Endothelial cell of umbilical vein (primary cell): ENCODE data around the gene UNC5C. TPM values are rescaled to one million over a fixed set of nuclear protein-coding genes. Genes with fewer than 3 reads are reported as not detected.
"Not testable (repeated sequence)": the region's sequence is repeated elsewhere in the genome, so short reads cannot be mapped to it uniquely, and the experiment has no call there.

Experiments used
- BruUV-seq: library from RNA; stranded (reverse); fragments of 400-500 nt; replicated peaks from 2 replicates; lab custom pipeline; 2021; lab: Mats Ljungman, UMichigan
- CTCF ChIA-PET: fragments of 300-600, 350-600 bp; sonication (Branson Sonifier 250); formaldehyde crosslinking; loops from one replicate; lab custom pipeline; 2021; ENCODE audit warnings: antibody characterized with exemption, inconsistent platforms; lab: Charles Lee
- POLR2A ChIA-PET: fragments of 300-600, 350-600 bp; sonication (Branson Sonifier 250); formaldehyde crosslinking; loops from one replicate; lab custom pipeline; 2021; ENCODE audit warnings: antibody characterized with exemption, inconsistent platforms; lab: Charles Lee
- DNase-seq: peaks from one replicate; pipeline ENCODE4 v3.0.0-alpha.2; 2011; ENCODE audit warnings: low read depth, low spot score
- FAIRE-seq: peaks from 2 replicates; lab custom pipeline; 2011; peaks lifted over from hg19 to GRCh38; lab: Jason Lieb, UNC
- H2AFZ ChIP-seq: 2 replicates; pipeline ENCODE4 v1.6.0; 2012; ENCODE audit warnings: low read depth, low read length, control low read depth, inconsistent platforms
- H3K27ac ChIP-seq: 2 replicates; pipeline ENCODE4 v1.5.1; 2011; ENCODE audit warnings: low read depth, mild to moderate bottlenecking, control low read depth, low read length, moderate library complexity; ENCODE audit not compliant: insufficient read depth
- H3K27me3 ChIP-seq, 2 experiments: 2 replicates each; pipeline versions ENCODE4 v1.6.0 to v1.6.1; 2011; ENCODE audit warnings: low read length in 2 of 2, mixed read lengths in 1 of 2; ENCODE audit not compliant: control insufficient read depth in 2 of 2, insufficient read depth in 2 of 2
- H3K36me3 ChIP-seq, 2 experiments: 2 replicates in 1 of 2; 3 replicates in 1 of 2; pipeline ENCODE4 v1.5.1; 2011; ENCODE audit warnings: low read length in 2 of 2, mild to moderate bottlenecking in 1 of 2, moderate library complexity in 1 of 2; ENCODE audit not compliant: control insufficient read depth in 2 of 2, insufficient read depth in 2 of 2; ENCODE audit errors: extremely low read depth in 1 of 2
- H3K4me1 ChIP-seq: 3 replicates; pipeline ENCODE4 v1.5.1; 2011; ENCODE audit warnings: mild to moderate bottlenecking, low read length; ENCODE audit not compliant: control insufficient read depth, insufficient read depth; ENCODE audit errors: extremely low read depth
- H3K4me2 ChIP-seq: 2 replicates; pipeline ENCODE4 v1.6.1; 2011; ENCODE audit warnings: low read length, control low read depth, mixed read lengths; ENCODE audit not compliant: insufficient read depth
- H3K4me3 ChIP-seq, 3 experiments: fragments of 200-600 bp in 1 of 3; sonication (generic), shearing (Covaris generic) in 1 of 3; replicated peaks in 1 of 3; 2 replicates each; pipeline ENCODE4 v1.5.1; 2011 to 2016; ENCODE audit warnings: control low read depth in 3 of 3, low read length in 3 of 3, mild to moderate bottlenecking in 2 of 3, inconsistent platforms in 1 of 3, low read depth in 1 of 3, moderate library complexity in 1 of 3; ENCODE audit not compliant: insufficient read depth in 1 of 3
- H3K79me2 ChIP-seq: 2 replicates; pipeline ENCODE4 v1.6.0; 2012; ENCODE audit warnings: low read length, inconsistent platforms; ENCODE audit not compliant: control insufficient read depth, insufficient read depth
- H3K9ac ChIP-seq: replicated peaks from 2 replicates; pipeline ENCODE3; 2011; ENCODE audit warnings: low read length, control low read depth; ENCODE audit not compliant: insufficient read depth; ENCODE audit errors: extremely low read depth
- H3K9me1 ChIP-seq: replicated peaks from 3 replicates; pipeline ENCODE4 v1.6.0; 2011; ENCODE audit warnings: mild to moderate bottlenecking, low read length; ENCODE audit not compliant: control insufficient read depth, insufficient read depth; ENCODE audit errors: extremely low read depth
- H3K9me3 ChIP-seq: replicated peaks from 2 replicates; pipeline ENCODE4 v1.5.1; 2012; ENCODE audit warnings: low read length, inconsistent platforms; ENCODE audit not compliant: control insufficient read depth, insufficient read depth
- H4K20me1 ChIP-seq: replicated peaks from 2 replicates; pipeline ENCODE3; 2011; ENCODE audit warnings: mild to moderate bottlenecking, low read length; ENCODE audit not compliant: control insufficient read depth, insufficient read depth; ENCODE audit errors: extremely low read depth
- EZH2 ChIP-seq: IDR thresholded peaks from 2 replicates; pipeline ENCODE4 v1.6.1; 2012; ENCODE audit warnings: borderline replicate concordance, low read depth, mild to moderate bottlenecking, moderate library complexity, low read length, inconsistent platforms; ENCODE audit not compliant: severe bottlenecking
- FOS ChIP-seq: IDR thresholded peaks from 2 replicates; pipeline ENCODE4 v1.6.1; 2011; ENCODE audit warnings: mild to moderate bottlenecking, low read length, moderate library complexity, borderline replicate concordance; ENCODE audit not compliant: insufficient read depth
- GATA2 ChIP-seq: IDR thresholded peaks from 2 replicates; pipeline ENCODE4 v1.7.0; 2011; ENCODE audit warnings: low read depth, mild to moderate bottlenecking, moderate library complexity, mixed read lengths, low read length; ENCODE audit not compliant: insufficient read length, insufficient read depth
- JUN ChIP-seq: IDR thresholded peaks from 2 replicates; pipeline ENCODE4 v1.6.1; 2011; ENCODE audit warnings: borderline replicate concordance, low read depth; ENCODE audit not compliant: insufficient read length, insufficient read depth
- MYC ChIP-seq: IDR thresholded peaks from one replicate; pipeline ENCODE4 v1.6.1; 2011; ENCODE audit warnings: mild to moderate bottlenecking, low read depth, low read length
- dilution Hi-C: fragments of 300-500 bp; cut with MboI; formaldehyde crosslinking; loops from one replicate; pipeline ENCODE4 v1.15.0; 2019; ENCODE audit warnings: low sequenced_read_pairs; ENCODE audit not compliant: extremely low pct_ligation_motif_present
- intact Hi-C: fragments of 100-400 bp; cut with micrococcal nuclease; formaldehyde crosslinking; loops from one replicate; pipeline ENCODE4 v1.10.0; 2022
- polyA plus RNA-seq, 4 experiments: library from polyadenylated mRNA; depleted of rRNA in 3 of 4; stranded (reverse) in 3 of 4; unstranded in 1 of 4; fragments of >200 nt; gene quantifications; 2 replicates each; pipeline versions ENCODE4 v1.2.1 to v1.2.3, GENCODE V29; 2011 to 2012; ENCODE audit warnings: missing spikeins in 1 of 4
- total RNA-seq: library from RNA; stranded (reverse); gene quantifications from 2 replicates; pipeline ENCODE4 v1.2.3, GENCODE V29; 2021
- TF ChIP-seq, protein P1 (sequence below): IDR thresholded peaks from 2 replicates; pipeline ENCODE4 v1.6.1; 2011; ENCODE audit not compliant: insufficient read depth, insufficient read length

UNC5C gene
- total and polyA plus RNA-seq, 2 donors (not counting 3 experiments of a cell fraction or from before 2014, with no cell fraction given): 0.44 to 0.53 TPM

DNA sequence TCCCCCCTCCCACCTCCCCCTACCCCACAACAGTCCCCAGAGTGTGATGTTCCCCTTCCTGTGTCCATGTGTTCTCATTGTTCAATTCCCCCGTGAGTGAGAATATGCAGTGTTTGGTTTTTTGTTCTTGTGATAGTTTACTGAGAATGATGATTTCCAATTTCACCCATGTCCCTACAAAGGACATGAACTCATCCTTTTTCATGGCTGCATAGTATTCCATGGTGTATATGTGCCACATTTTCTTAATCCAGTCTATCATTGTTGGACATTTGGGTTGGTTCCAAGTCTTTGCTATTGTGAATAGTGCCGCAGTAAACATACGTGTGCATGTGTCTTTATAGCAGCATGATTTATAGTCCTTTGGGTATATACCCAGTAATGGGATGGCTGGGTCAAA is 377.4 kb downstream of the UNC5C start:
- BruUV-seq, H3K4me1 ChIP-seq, H3K79me2 ChIP-seq, H4K20me1 ChIP-seq, H3K27me3 ChIP-seq, H3K9me1 ChIP-seq, H3K9me3 ChIP-seq, H3K4me3 ChIP-seq, H3K36me3 ChIP-seq, intact Hi-C loops, POLR2A ChIA-PET, dilution Hi-C loops, H3K4me2 ChIP-seq, H3K9ac ChIP-seq, H3K27ac ChIP-seq, FAIRE-seq, H2AFZ ChIP-seq, CTCF ChIA-PET, DNase-seq: not testable (repeated sequence)

DNA sequence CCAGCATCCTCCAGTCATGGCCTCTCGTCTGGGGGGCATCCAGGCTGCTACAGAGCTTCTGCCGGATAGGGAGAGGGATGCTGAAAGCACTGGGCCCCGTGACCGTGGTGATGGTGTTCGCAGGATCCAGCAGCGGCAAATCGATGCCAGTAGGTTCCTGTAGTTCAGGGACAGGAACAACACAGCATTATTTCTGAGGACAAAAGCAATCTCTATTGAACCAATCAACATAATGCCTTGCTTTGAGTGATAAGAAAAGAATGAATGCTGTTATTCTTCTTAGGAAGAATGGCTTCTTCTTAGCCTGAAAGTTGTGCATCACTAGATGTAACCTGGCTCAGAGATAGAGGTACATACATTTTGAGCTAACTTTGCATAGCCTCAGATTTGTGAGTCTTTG is 378.6 kb downstream of the UNC5C start:
- H3K27me3 ChIP-seq: no peaks in the 10 kb centered on the region
- ChIA-PET CTCF (interaction anchor here (1.2 to 1.4 kb wide), 3 partner anchors 10 to 1178 kb away, joined by 3 to 8 read pairs (median 4); no protein-coding TSS in a partner anchor), POLR2A (no interaction called here)
- DNase-seq (no peak), FAIRE-seq (no peak)
- no peaks in the 10 kb centered on the region for H3K4me1 ChIP-seq
- H3K79me2 ChIP-seq: no peaks in the 10 kb centered on the region
- H3K9ac ChIP-seq: no peak overlapping the region
- H4K20me1 ChIP-seq: no peaks in the 10 kb centered on the region
- dilution Hi-C loops (no loop called here), intact Hi-C loops (no loop called here)
- no TSS peak for BruUV-seq
- H3K9me3 ChIP-seq: no peaks in the 10 kb centered on the region
- no peaks in the 10 kb centered on the region for H3K36me3 ChIP-seq
- no peak overlapping the region for H3K4me3 ChIP-seq
- no peak overlapping the region for H2AFZ ChIP-seq
- no peak overlapping the region for H3K4me2 ChIP-seq
- H3K9me1 ChIP-seq: no peaks in the 10 kb centered on the region
- no peak overlapping the region for H3K27ac ChIP-seq
- TF ChIP-seq EZH2 (no peak), JUN (no peak), FOS (no peak), MYC (no peak), GATA2 (no peak)
- TF ChIP-seq, protein P1, sequence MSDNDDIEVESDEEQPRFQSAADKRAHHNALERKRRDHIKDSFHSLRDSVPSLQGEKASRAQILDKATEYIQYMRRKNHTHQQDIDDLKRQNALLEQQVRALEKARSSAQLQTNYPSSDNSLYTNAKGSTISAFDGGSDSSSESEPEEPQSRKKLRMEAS: no peak
